GM23338 (cell line): Measurements from ENCODE around the gene TGIF2LX. TPM values are rescaled to one million over a fixed set of nuclear protein-coding genes. Genes with fewer than 3 reads are reported as not detected.
"Not testable (repeated sequence)": the region's sequence is repeated elsewhere in the genome, so short reads cannot be mapped to it uniquely, and the experiment has no call there.

Experiments used
- ATAC-seq: fragments of 200-7000 bp; cut with Tn5 transposase; 3 replicates; pipeline ENCODE4 v1.9.1; 2020
- DNase-seq: peaks from one replicate; pipeline ENCODE4 v3.0.0-alpha.2; 2015; ENCODE audit warnings: low spot score
- H2AFZ ChIP-seq: fragments of 200-600 bp; sonication (generic); 2 replicates; pipeline ENCODE4 v1.8.0; 2016; ENCODE audit warnings: antibody characterized with exemption, mild to moderate bottlenecking, moderate library complexity
- H3F3A ChIP-seq: fragments of 200-600 bp; sonication (generic); replicated peaks from 2 replicates; pipeline ENCODE4 v1.8.0; 2017; ENCODE audit warnings: antibody characterized with exemption, mixed run types, low read depth
- H3K27ac ChIP-seq: fragments of 200-600 bp; sonication (generic); 2 replicates; pipeline ENCODE4 v1.6.1; 2016; ENCODE audit warnings: low read depth
- H3K27me3 ChIP-seq: fragments of 200-600 bp; sonication (generic); 2 replicates; pipeline ENCODE4 v1.8.0; 2016; ENCODE audit warnings: mild to moderate bottlenecking, mixed run types, moderate library complexity; ENCODE audit not compliant: insufficient read depth
- H3K36me3 ChIP-seq: fragments of 200-600 bp; sonication (generic); 2 replicates; pipeline ENCODE4 v1.8.0; 2016; ENCODE audit warnings: mild to moderate bottlenecking; ENCODE audit not compliant: insufficient read depth
- H3K4me1 ChIP-seq: fragments of 200-600 bp; sonication (generic); 2 replicates; pipeline ENCODE4 v1.8.0; 2016; ENCODE audit warnings: mild to moderate bottlenecking, moderate library complexity; ENCODE audit not compliant: insufficient read depth
- H3K4me2 ChIP-seq: fragments of 200-600 bp; sonication (generic); 2 replicates; pipeline ENCODE4 v1.7.1; 2017; ENCODE audit warnings: mixed run types
- H3K4me3 ChIP-seq: fragments of 200-600 bp; sonication (generic); 2 replicates; pipeline ENCODE4 v1.6.1; 2016; ENCODE audit warnings: mixed run types
- H3K79me2 ChIP-seq: fragments of 200-600 bp; sonication (generic); replicated peaks from 2 replicates; pipeline ENCODE4 v1.8.0; 2017; ENCODE audit warnings: mild to moderate bottlenecking; ENCODE audit not compliant: insufficient read depth
- H3K9me2 ChIP-seq: fragments of 200-600 bp; sonication (generic); 2 replicates; pipeline ENCODE4 v1.8.0; 2017; ENCODE audit not compliant: insufficient read depth
- H4K20me1 ChIP-seq: fragments of 200-600 bp; sonication (generic); replicated peaks from 2 replicates; pipeline ENCODE4 v1.8.0; 2017; ENCODE audit warnings: mild to moderate bottlenecking; ENCODE audit not compliant: insufficient read depth
- H3K27ac Mint-ChIP-seq: 2 replicates; pipeline ENCODE4 v1.8.0; 2020; ENCODE audit warnings: inconsistent platforms, mild to moderate bottlenecking, moderate library complexity, mixed read lengths
- H3K27me3 Mint-ChIP-seq: 3 replicates; pipeline ENCODE4 v1.8.0; 2022; ENCODE audit warnings: low read depth, mild to moderate bottlenecking, moderate library complexity, mixed read lengths, inconsistent platforms; ENCODE audit not compliant: insufficient read depth, poor library complexity
- H3K36me3 Mint-ChIP-seq: 3 replicates; pipeline ENCODE4 v1.8.0; 2021; ENCODE audit warnings: low read depth, mild to moderate bottlenecking, inconsistent platforms, moderate library complexity, mixed read lengths
- H3K4me1 Mint-ChIP-seq: 3 replicates; pipeline ENCODE4 v1.8.0; 2020; ENCODE audit warnings: mild to moderate bottlenecking, inconsistent platforms, mixed read lengths
- H3K4me3 Mint-ChIP-seq: 3 replicates; pipeline ENCODE4 v1.8.0; 2021; ENCODE audit warnings: moderate library complexity, mild to moderate bottlenecking, inconsistent platforms, mixed read lengths
- H3K9me3 Mint-ChIP-seq: 3 replicates; pipeline ENCODE4 v1.8.0; 2020; ENCODE audit warnings: moderate library complexity, mild to moderate bottlenecking, inconsistent platforms, mixed read lengths
- long read RNA-seq: library from polyadenylated mRNA; unstranded; transcript quantifications from one replicate; pipeline ENCODE4 v2.0.0, GENCODE V29; 2020; ENCODE audit not compliant: unreplicated experiment
- polyA plus RNA-seq: library from polyadenylated mRNA; unstranded; fragments of >200 nt; fragmentation: Nextera tagmentation; extraction: Ambion mirVana; gene quantifications from 2 replicates; pipeline ENCODE4 v1.2.1, GENCODE V29; 2016
- total RNA-seq: library from RNA; depleted of rRNA; stranded (reverse); fragments of >200 nt; shearing (Covaris generic); gene quantifications from 2 replicates; pipeline ENCODE4 v1.2.3, GENCODE V29; 2014; rRNA removed

Gene TGIF2LX
- total RNA-seq: not detected in 2 replicates
- not detected in 2 replicates for polyA plus RNA-seq
- long read RNA-seq: 0 reads

DNA sequence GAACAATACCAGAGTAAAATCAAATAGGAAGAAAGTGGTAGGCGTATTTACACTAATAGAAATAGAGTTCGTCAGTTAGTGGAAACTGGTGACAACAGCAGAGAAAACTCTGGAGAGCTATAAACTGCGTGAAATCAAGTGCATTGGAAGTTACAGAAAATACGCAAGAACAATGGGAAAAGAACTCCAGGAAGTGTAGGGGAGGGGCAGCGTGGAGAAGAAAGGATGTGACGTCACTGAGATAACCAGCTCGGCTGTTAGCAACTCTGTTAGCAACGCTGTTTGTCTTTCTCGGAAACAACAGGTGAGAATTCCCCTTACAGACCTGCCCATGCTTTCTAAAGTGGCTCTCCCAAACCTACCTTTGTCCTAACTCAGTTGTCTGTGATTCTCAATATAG, at the start of gene TGIF2LX:
TSS of gene TGIF2LX (plus strand) at position 244 of the 400 bp plus-strand sequence. CDS start 178 bp downstream, outside the sequence.
- not testable (repeated sequence) for H3K27ac ChIP-seq, H3K4me1 Mint-ChIP-seq, H3K9me2 ChIP-seq, H3K36me3 ChIP-seq, H3K79me2 ChIP-seq, H3K9me3 Mint-ChIP-seq, H4K20me1 ChIP-seq, H3K27me3 Mint-ChIP-seq, H3K4me2 ChIP-seq, H2AFZ ChIP-seq, H3K4me3 ChIP-seq, H3K36me3 Mint-ChIP-seq, H3K4me1 ChIP-seq, DNase-seq, H3K27ac Mint-ChIP-seq, H3K4me3 Mint-ChIP-seq, H3K27me3 ChIP-seq, ATAC-seq, H3F3A ChIP-seq

DNA sequence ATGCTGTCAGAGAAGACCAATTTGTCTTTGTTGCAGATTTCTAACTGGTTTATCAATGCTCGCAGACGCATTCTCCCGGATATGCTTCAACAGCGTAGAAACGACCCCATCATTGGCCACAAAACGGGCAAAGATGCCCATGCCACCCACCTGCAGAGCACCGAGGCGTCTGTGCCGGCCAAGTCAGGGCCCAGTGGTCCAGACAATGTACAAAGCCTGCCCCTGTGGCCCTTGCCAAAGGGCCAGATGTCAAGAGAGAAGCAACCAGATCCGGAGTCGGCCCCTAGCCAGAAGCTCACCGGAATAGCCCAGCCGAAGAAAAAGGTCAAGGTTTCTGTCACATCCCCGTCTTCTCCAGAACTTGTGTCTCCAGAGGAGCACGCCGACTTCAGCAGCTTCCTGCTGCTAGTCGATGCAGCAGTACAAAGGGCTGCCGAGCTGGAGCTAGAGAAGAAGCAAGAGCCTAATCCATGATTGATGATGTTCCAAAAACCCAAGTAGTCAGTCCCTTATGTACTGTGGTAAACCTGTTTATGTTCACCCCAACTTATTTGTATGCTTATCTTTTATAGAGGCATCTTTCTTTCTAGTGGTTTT, 728 bp downstream of the TGIF2LX start:
- H3K9me3 Mint-ChIP-seq, H3K27me3 Mint-ChIP-seq, H3K79me2 ChIP-seq, ATAC-seq, DNase-seq, H3K27ac Mint-ChIP-seq, H3K27ac ChIP-seq, H3K4me1 Mint-ChIP-seq, H3F3A ChIP-seq, H3K36me3 Mint-ChIP-seq, H3K4me3 ChIP-seq, H4K20me1 ChIP-seq, H3K4me2 ChIP-seq, H3K4me3 Mint-ChIP-seq, H2AFZ ChIP-seq, H3K9me2 ChIP-seq, H3K4me1 ChIP-seq, H3K36me3 ChIP-seq, H3K27me3 ChIP-seq: not testable (repeated sequence)

DNA sequence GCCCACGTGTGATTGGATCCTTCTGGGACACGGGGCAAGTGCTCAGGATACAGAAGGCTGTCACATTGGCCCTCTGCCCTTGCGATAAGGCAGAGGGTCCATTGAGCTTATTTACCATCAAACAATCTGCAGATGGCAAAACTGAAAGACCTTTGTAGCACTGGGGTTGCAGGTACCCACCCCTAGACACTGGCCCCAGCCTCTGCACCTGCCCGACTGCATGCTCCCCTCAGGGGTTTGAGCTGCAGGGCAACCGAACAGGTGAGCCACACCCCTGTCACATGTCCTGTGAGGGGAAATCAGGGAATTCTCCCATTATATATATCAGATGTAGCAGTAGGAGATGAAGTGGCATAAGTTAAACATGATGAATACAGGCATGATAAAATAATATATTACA, 21.4 kb downstream of the TGIF2LX start:
- H3F3A ChIP-seq, H3K36me3 Mint-ChIP-seq, H3K79me2 ChIP-seq, H3K27ac Mint-ChIP-seq, H4K20me1 ChIP-seq, H3K4me1 Mint-ChIP-seq, H3K27me3 Mint-ChIP-seq, H3K27ac ChIP-seq, H3K4me3 Mint-ChIP-seq, DNase-seq, H3K4me1 ChIP-seq, H3K4me2 ChIP-seq, H3K9me3 Mint-ChIP-seq, H3K9me2 ChIP-seq, H3K4me3 ChIP-seq, H2AFZ ChIP-seq, H3K27me3 ChIP-seq, H3K36me3 ChIP-seq, ATAC-seq: not testable (repeated sequence)

DNA sequence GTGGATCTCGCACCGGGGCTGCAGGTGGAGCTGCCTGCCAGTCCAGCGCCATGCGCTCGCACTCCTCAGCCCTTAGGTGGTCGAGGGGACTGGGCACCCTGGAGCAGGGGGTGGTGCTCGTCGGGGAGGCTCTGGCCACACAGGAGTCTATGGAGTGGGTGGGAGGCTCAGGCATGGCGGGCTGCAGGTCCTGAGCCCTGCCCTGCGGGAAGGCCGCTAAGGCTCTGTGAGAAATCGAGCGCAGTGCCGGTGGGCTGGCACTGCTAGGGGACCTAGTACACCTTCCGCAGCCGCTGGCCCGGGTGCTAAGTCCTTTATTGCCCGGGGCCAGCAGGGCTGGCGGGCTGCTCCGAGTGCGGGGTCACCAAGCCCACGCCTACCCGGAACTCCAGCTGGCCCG, 43.9 kb downstream of the TGIF2LX start:
- not testable (repeated sequence) for H3K9me3 Mint-ChIP-seq, ATAC-seq, H3K27me3 Mint-ChIP-seq, H3K27ac Mint-ChIP-seq, H3K4me1 ChIP-seq, H3K79me2 ChIP-seq, H3K27ac ChIP-seq, H3K4me2 ChIP-seq, H3K36me3 Mint-ChIP-seq, H2AFZ ChIP-seq, H3K36me3 ChIP-seq, H3K9me2 ChIP-seq, H3K27me3 ChIP-seq, H3K4me3 Mint-ChIP-seq, DNase-seq, H3F3A ChIP-seq, H3K4me3 ChIP-seq, H3K4me1 Mint-ChIP-seq, H4K20me1 ChIP-seq
